Measurements from ENCODE around the gene MIA2. TPM values are rescaled to one million over a fixed set of nuclear protein-coding genes. Genes with fewer than 3 reads are reported as not detected.
A peak's percentile ranks its signal among the peaks of the same experiment; 100 is the strongest.
"Not testable (repeated sequence)": the region's sequence is repeated elsewhere in the genome, so short reads cannot be mapped to it uniquely, and the experiment has no call there.

MIA2 gene
- total RNA-seq, 1 donor from 2014 or later, result 19.8 TPM

DNA sequence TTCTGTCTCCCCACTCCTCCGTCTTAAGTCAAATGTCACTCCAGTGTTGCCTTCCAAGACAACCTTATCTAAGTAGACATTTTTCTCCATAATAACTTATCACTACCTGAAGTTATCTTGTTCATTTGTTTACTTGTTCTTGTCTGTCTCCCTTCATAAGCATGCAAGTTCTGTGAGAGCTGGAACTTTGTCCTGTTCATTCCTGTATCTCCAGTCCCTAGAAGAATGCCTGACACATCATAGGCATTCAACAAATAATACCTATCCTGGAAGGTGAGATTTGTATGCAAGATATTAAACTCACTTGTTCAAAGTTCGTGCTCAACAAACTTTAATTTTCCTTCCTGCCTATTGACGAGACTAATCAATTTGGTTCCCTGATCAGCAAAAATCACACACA, 5.7 kb upstream of the MIA2 start:
- Mint-ChIP-seq H3K9me3 (ENCODE audit: unreplicated experiment) (no peaks in the 10 kb centered on the region), H3K27ac (ENCODE audit: unreplicated experiment) (no peak overlapping the region), H3K27me3 (ENCODE audit: unreplicated experiment) (peaks cover 6% of the 10 kb centered on the region), H3K4me3 (ENCODE audit: unreplicated experiment) (no peak overlapping the region), H3K36me3 (ENCODE audit: low read depth, unreplicated experiment) (no peaks in the 10 kb centered on the region), H3K4me1 (ENCODE audit: unreplicated experiment) (peaks cover 26% of the 10 kb centered on the region)
- TF ChIP-seq, protein P1, sequence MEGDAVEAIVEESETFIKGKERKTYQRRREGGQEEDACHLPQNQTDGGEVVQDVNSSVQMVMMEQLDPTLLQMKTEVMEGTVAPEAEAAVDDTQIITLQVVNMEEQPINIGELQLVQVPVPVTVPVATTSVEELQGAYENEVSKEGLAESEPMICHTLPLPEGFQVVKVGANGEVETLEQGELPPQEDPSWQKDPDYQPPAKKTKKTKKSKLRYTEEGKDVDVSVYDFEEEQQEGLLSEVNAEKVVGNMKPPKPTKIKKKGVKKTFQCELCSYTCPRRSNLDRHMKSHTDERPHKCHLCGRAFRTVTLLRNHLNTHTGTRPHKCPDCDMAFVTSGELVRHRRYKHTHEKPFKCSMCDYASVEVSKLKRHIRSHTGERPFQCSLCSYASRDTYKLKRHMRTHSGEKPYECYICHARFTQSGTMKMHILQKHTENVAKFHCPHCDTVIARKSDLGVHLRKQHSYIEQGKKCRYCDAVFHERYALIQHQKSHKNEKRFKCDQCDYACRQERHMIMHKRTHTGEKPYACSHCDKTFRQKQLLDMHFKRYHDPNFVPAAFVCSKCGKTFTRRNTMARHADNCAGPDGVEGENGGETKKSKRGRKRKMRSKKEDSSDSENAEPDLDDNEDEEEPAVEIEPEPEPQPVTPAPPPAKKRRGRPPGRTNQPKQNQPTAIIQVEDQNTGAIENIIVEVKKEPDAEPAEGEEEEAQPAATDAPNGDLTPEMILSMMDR (IDR thresholded peaks at IDR 0.05; ENCODE audit: unreplicated experiment), result no peak
- DNase-seq (ENCODE audit: low spot score), result no peak

DNA sequence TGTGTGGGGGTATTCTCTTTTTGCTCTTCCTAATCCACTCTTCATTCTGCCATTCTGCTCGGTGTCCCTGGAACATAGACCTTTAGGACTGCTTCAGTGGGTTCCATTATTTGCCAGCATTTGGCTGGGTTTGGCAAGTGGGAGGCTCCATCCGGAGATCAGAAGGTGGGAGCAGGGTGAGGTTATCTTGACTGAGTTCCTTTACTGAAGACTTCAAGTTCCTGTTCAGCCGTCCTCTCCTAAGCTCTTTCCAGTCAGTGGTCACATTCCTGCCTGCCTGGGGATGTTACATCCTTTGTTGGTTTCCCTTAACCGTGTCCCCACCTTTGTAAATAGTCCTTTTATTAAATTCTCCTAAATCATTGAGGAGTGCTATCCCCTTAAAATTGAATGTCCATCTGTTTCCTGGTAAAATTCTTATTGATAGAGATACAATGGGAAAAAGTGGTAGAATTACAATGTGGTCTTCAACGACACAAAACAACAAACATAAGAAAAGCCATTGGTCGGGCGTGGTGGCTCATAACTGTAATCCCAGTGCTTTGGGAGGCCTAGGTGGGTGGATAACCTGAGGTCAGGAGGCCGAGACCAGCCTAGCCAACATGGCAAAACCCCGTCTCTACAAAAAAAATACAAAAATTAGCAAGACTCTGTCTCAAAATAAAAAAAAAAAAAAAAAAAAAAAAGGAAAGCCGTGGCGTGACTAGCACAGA, 5.0 kb upstream of the MIA2 start:
- peaks cover 6% of the 10 kb centered on the region for H3K27me3 Mint-ChIP-seq (ENCODE audit: unreplicated experiment)
- peaks cover 26% of the 10 kb centered on the region for H3K4me1 Mint-ChIP-seq (ENCODE audit: unreplicated experiment)
- H3K27ac Mint-ChIP-seq (ENCODE audit: unreplicated experiment), result no peak overlapping the region
- TF ChIP-seq, protein P1 (IDR thresholded peaks at IDR 0.05; ENCODE audit: unreplicated experiment), result no peak
- no peaks in the 10 kb centered on the region for H3K36me3 Mint-ChIP-seq (ENCODE audit: low read depth, unreplicated experiment)
- no peaks in the 10 kb centered on the region for H3K9me3 Mint-ChIP-seq (ENCODE audit: unreplicated experiment)
- no peak for DNase-seq (ENCODE audit: low spot score)
- no peak overlapping the region for H3K4me3 Mint-ChIP-seq (ENCODE audit: unreplicated experiment)

DNA sequence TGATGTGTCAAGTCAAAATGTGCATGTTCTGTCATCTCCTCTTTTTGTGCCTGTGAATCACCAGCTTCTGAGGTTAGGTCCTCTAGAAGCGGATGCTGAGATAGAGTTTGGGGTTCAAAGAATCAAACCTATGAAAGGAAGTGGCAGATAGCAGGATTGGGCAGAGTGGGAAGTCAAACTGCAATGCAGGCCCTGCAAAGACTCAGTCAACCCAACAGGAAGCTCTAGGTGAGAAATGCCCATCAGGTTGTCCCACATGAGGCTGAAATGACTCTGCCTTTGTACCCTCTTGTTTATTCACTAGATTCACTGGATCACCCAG, 4.5 kb upstream of the MIA2 start:
- Mint-ChIP-seq H3K36me3 (ENCODE audit: low read depth, unreplicated experiment) (no peaks in the 10 kb centered on the region), H3K9me3 (ENCODE audit: unreplicated experiment) (no peaks in the 10 kb centered on the region), H3K27ac (ENCODE audit: unreplicated experiment) (no peak overlapping the region), H3K4me1 (ENCODE audit: unreplicated experiment) (peaks cover 26% of the 10 kb centered on the region), H3K27me3 (ENCODE audit: unreplicated experiment) (peaks cover 3% of the 10 kb centered on the region), H3K4me3 (ENCODE audit: unreplicated experiment) (no peak overlapping the region)
- DNase-seq (ENCODE audit: low spot score), result no peak
- TF ChIP-seq, protein P1 (IDR thresholded peaks at IDR 0.05; ENCODE audit: unreplicated experiment), result no peak

DNA sequence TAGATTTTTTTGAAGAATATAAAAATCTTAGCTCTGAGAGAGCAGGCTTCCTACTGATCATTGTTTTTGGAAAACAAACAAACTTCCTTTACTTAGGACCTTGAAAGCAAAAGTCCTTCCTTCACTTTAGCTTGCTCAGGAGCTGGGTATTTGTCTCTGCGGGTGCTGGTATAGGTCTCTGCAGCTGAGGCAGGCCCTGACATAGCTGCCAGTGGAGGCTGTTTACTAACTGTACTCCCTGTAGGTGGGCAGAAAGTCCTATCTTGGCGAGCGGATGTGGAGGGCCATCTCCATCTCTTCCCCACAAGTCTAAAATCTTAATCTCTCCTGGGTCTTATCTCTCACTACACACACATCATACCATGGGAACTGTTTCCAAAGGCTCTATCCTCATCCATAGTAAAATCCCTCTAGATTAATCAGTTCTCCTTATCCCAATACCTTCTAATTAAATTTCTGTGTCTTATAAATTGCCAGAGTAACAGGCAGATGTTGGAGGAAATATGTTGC, 4.1 kb upstream of the MIA2 start:
- Mint-ChIP-seq H3K4me3 (ENCODE audit: unreplicated experiment) (no peak overlapping the region), H3K4me1 (ENCODE audit: unreplicated experiment) (peaks cover 26% of the 10 kb centered on the region), H3K27ac (ENCODE audit: unreplicated experiment) (no peak overlapping the region), H3K27me3 (ENCODE audit: unreplicated experiment) (peaks cover 3% of the 10 kb centered on the region), H3K36me3 (ENCODE audit: low read depth, unreplicated experiment) (no peaks in the 10 kb centered on the region), H3K9me3 (ENCODE audit: unreplicated experiment) (no peaks in the 10 kb centered on the region)
- TF ChIP-seq, protein P1 (IDR thresholded peaks at IDR 0.05; ENCODE audit: unreplicated experiment), result no peak
- no peak for DNase-seq (ENCODE audit: low spot score)

DNA sequence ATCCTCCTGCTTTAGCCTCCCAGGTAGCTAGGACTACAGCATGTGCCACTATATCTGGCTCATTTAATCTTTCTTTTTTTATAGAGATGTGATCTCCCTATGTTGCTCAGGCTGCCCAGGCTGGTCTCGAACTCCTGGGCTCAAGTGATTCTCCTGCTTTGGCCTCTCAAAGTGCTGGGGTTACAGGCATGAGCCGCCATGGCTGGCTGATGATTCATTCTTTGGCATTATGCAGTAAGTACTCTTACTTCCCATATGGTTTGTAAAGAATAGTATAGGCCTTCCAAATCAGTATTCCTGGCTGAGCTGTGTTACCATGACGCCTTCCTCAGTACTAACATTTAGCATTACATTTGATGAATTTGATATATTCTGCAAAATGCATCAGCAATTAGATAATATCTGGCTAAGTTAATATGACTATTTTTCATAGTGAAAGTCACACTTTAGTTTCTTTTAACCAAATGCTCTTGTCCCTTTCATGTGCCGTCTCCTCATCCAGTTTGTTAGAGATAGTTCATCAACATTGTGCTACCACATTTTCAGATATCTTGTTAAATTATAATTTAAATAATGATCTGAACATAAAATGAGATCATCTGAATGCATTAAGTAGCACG, 3.2 kb upstream of the MIA2 start:
- Mint-ChIP-seq H3K27me3 (ENCODE audit: unreplicated experiment) (peaks cover 3% of the 10 kb centered on the region), H3K9me3 (ENCODE audit: unreplicated experiment) (no peaks in the 10 kb centered on the region), H3K4me1 (ENCODE audit: unreplicated experiment) (peaks cover 26% of the 10 kb centered on the region), H3K36me3 (ENCODE audit: low read depth, unreplicated experiment) (no peaks in the 10 kb centered on the region), H3K4me3 (ENCODE audit: unreplicated experiment) (no peak overlapping the region), H3K27ac (ENCODE audit: unreplicated experiment) (no peak overlapping the region)
- TF ChIP-seq, protein P1 (IDR thresholded peaks at IDR 0.05; ENCODE audit: unreplicated experiment), result no peak
- DNase-seq (ENCODE audit: low spot score), result no peak

DNA sequence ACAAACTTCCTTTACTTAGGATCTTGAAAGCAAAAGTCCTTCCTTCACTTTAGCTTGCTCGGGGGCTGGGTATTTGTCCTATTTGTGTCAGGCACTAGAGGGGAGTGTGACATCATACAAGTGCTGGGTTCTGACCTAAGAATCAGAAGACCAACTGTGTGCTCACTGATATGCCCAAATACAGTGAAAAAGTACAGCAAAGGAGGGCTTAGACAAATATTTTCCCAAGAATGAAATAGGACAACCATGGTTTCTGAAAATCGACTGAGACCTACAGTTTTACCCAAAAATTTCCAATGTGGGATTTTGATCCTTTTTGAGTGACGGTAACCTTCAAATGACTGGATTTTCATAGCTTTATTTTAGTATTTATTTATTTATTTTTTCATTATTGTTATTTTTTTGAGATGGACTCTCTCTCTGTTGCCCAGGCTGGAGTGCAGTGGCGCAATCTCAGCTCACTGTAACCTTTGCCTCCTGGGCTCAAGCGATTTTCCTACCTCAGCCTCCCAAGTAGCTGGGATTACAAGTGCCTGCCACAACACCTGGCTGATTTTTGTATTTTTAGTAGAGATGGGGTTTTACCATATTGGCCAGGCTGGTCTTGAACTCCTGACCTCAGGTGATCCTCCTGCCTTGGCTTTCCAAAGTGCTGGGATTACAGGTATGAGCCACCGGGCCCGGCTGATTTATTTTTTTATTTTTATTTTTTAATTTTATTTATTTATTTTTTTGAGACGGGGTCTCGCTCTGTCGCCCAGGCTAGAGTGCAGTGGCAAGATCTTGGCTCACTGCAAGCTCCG, 1.8 kb upstream of the MIA2 start:
- not testable (repeated sequence) for H3K27me3 Mint-ChIP-seq (ENCODE audit: unreplicated experiment); H3K9me3 Mint-ChIP-seq (ENCODE audit: unreplicated experiment); H3K36me3 Mint-ChIP-seq (ENCODE audit: low read depth, unreplicated experiment); H3K4me3 Mint-ChIP-seq (ENCODE audit: unreplicated experiment)
- DNase-seq (ENCODE audit: low spot score), result peak; percentile 21
- H3K27ac Mint-ChIP-seq (ENCODE audit: unreplicated experiment), result peak overlapping the region; percentile 11
- H3K4me1 Mint-ChIP-seq (ENCODE audit: unreplicated experiment), result peaks cover 26% of the 10 kb centered on the region

Measured in endothelial cell (in vitro differentiated cells).